Inferior parietal cortex (tissue), 1 donor: ENCODE data around the gene SMS.

Experiments used
- DNase-seq: peaks from one replicate; pipeline ENCODE4 v3.0.0-alpha.2; 2016; ENCODE audit errors: extremely low spot score

SMS gene

DNA sequence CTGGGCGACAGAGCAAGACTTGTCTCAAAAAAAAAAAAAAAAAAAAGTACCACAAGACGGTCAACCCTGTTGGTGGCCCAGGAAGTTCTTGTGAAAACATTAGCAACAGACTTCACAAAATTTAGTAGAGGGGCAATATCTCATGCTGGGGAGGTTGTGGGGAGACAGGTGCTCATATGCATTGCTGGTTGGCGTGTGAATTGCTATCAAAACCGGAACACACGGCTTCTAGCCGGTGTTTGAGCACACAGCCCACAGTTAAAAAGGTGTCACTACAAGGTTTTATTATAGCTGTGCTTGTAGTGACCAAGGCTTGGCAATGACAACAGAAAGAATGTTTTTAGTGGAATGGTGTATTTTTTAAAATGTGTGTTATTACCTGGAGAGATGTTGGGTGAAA, 41.8 kb downstream of the SMS start:
- no peak for DNase-seq

DNA sequence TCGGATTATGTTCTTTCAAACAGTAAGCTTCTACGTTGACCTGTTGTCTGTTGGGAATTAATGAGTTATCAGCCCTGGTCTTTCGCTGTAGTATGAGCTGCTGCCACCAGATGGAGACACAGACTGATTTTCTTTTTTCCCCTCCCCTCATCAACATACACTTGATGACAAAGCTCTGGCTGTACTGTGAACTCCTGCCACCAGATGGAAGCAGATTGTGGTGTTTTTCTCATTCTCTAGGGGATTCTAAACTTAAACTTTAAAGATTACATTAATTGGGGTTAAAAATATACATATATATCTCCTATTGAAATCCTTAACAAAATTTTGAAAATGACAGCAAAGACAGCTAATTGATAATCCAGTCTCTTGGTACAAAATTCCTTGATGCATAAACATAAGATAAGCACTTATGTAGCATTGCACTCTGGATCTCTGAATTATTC, 44.8 kb downstream of the SMS start:
- peak; percentile 76 for DNase-seq

DNA sequence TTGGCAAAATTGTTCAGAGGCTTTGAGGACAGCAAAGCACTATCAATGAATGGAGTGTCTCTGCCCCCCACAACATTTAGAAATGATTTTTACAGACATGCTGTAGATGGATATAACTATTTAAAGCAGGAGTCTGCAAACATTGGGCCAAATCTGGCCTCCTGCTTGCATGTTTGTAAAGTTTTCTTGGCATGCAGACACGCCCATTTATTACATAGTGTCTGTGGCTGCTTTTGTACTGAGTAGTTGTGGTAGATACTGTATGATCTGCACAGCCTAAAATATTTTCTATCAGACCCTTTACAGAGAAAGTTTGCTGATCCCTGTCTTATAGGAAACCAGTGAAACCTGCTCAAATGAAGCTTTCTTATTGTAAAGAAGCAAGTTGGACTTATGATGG, 46.1 kb downstream of the SMS start:
- DNase-seq, result no peak

- no peak for DNase-seq
Measured at GRCh38 chrX:21989384-21989783, 48.9 kb downstream of the SMS start.

GRCh38 chrX:21990832-21991231, 50.3 kb downstream of the SMS start:
- DNase-seq, result no peak

DNA sequence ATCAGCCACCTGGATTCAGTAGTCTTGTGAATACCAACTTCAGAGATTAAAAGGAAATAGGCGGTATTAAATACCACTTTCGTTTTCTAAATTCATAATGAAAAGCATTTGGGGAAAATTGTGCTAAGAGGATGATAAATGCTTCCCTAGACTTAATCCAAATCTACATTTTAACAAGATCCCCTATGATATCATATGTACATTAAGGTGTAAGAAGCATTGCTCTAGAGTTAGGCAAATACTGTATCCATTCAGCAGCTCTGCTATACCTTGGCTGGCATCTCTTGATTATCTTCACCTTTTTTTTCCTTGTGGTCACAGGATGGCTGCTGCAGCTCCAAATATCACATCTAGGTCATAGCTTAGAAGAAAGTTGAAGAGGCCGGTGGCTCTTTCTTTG, 51.0 kb downstream of the SMS start:
- DNase-seq, result no peak

- DNase-seq, result no peak
Measured at GRCh38 chrX:21993265-21993664, 52.8 kb downstream of the SMS start.

DNA sequence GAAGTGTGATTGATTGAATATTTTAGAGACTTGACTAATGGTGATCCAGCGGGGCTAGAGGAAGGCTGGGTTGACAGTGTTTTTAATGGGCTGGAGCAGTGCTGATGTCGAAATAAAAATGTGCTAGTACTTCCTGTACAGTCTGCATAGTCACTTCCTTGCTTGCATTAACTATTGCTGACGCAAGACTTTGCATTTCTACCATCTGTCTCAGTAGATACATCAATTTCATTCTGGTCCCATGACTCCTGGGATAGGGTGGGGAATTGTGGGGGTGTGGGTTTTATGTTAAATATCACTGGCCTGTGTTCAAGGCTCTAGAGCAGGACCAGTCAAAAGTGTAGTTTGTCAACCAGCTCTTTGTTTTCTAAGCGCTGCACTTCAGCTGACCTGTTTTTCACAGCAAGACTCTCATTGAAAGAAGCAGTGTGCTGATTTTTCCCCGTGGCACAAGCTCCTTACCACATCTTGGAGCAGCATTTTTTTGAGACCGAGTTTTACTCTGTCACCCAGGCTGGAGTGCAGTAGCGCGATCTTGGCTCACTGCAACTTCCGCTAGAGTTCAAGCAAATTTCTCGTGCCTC, 56.5 kb downstream of the SMS start:
- DNase-seq, result no peak

DNA sequence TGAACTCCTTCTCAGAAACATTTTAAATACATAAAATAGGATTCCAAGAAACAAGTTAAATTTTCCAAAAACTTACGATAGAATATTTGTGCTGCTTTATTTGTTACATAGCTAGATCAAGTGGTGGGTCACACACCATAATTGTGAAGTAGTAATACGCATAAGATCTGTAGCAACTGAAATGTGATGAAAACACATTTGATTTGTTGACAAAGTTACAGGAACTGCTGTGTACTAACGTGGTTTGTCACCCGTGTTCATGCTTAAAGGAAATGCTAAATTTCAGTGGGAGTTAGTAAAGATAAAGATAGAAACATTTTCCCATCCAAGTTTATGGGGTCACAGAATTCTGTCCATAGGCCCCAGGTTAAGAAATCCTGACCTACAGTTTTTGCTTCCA, 57.5 kb downstream of the SMS start:
- no peak for DNase-seq

DNA sequence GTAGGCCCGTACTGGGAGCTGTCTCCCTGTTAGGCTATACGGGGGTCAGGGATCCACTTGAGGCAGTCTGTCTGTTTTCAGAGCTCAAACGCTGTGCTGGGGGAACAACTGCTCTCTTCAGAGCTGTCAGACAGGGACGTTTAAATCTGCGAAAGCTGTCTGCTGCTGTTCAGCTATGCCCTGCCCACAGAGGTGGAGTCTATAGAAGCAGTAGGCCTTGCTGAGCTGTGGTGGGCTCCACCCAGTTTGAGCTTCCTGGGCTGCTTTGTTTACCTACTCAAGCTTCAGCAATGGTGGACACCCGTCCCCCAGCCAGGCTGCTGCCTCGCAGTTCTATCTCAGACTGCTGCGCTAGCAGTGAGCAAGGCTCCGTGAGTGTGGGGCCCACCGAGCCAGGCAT, 64.4 kb downstream of the SMS start:
- no peak for DNase-seq

GRCh38 chrX:22012051-22012450, 71.5 kb downstream of the SMS start:
- DNase-seq, result no peak

DNA sequence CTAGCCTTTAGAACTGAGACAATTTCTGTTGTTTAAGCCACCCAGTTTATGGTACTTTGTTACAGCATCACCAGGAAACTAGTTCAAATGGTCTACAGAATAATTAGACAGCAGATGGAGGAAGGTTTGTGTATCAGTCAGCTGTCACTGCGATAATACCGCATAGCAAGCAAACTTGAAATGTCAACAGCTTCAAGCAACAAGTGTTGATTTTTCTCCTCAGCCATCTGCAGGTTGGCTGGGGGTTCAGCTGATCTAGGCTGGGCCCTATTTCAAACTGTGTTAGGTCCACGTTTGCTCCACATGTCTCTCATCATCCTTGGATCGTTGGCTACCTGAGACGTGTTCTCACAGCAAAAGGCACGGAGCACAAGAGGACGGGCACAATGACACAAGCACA, 72.4 kb downstream of the SMS start:
- no peak for DNase-seq

GRCh38 chrX:22015139-22015750, 74.7 kb downstream of the SMS start:
- no peak for DNase-seq

GRCh38 chrX:22021751-22022324, 81.3 kb downstream of the SMS start:
- no peak for DNase-seq

DNA sequence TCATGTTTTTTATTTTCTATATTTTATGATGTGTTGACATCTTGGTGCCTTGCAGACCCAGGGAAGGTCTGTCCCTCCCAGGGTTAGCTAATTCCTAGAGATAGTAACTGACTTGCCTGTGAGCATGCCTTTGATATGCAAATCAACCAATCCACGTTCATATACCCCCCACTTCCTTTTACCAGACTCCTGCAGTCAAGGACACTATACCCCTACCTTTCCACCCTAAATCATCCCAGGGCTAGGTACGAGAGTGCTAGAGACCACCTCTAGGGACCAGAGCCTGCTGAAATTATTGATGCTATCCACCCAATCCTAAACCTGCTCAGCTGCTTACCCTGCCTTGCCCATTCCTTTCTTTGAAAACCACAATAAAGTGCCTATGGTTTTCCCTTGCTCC, 84.1 kb downstream of the SMS start:
- DNase-seq, result no peak

- DNase-seq, result no peak
Measured at GRCh38 chrX:22025751-22026150, 85.2 kb downstream of the SMS start.

GRCh38 chrX:22026731-22027130, 86.2 kb downstream of the SMS start:
- no peak for DNase-seq

GRCh38 chrX:22032084-22032483, 91.6 kb downstream of the SMS start, which contains the start of gene PHEX:
Gene PHEX, plus strand, starts transcription at chrX:22032325. Its CDS starts 681 bp downstream, at chrX:22033006.
- no peak for DNase-seq

- no peak for DNase-seq
Measured at GRCh38 chrX:22032506-22032905, 92.0 kb downstream of the SMS start.

- no peak for DNase-seq
Measured at GRCh38 chrX:22033818-22034217, 93.3 kb downstream of the SMS start.

DNA sequence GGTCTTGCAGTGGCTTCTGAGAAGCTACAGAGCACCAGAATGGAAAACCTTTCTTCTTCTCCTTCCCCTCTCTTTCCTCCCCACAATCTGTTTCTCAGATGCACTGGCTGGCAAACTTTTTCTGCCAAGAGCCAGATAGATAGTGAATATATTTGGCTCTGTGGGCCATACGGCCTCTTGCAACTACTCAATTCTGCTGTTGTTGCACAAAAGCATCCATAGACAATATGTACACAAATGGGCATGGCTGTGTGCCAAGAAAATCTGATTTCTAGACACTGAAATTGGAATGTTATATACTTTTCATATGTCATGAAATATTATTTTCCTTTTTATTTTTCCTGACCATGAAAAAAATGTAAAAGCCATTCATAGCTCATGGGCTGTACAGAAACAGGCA, 94.7 kb downstream of the SMS start:
- DNase-seq, result no peak

- no peak for DNase-seq
Measured at GRCh38 chrX:22037225-22037624, 96.7 kb downstream of the SMS start.

DNA sequence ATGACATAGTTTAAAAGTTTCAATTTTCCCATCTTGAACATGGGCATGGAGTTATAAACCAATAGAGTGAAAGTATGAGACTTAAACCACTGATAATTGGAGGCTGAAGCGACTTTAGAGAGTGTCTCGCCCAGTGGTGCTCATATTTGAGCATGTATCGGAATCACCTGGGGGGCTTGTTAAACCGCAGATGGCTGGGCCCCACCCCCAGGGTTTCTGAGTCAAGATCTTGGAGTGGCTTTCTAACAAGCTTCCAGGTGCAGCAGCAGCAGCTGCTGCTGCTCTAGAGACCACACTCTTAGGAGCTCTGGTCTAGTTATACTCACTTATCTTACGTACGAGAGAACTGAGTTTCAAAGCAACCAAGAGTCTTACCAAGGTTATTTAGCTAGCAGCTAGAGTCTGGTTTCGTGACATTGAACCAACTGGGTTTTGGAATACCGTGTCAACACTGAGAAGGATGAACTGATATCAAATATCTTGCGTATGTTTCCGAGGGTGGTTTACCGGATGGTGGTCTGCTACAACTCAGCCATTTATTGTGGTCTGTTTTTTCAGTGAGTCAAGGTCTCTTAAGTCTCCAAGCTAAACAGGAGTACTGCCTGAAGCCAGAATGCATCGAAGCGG, 97.5 kb downstream of the SMS start:
- DNase-seq, result no peak
